ENCODE data around the gene ADAT1. TPM values are rescaled to one million over a fixed set of nuclear protein-coding genes. Genes with fewer than 3 reads are reported as not detected.

Gene ADAT1
- total and polyA plus RNA-seq, 2 of the 8 experiments (the other 6 are each of a cell fraction or from before 2014, with no cell fraction given) = 30.7 to 44.7 TPM

DNA sequence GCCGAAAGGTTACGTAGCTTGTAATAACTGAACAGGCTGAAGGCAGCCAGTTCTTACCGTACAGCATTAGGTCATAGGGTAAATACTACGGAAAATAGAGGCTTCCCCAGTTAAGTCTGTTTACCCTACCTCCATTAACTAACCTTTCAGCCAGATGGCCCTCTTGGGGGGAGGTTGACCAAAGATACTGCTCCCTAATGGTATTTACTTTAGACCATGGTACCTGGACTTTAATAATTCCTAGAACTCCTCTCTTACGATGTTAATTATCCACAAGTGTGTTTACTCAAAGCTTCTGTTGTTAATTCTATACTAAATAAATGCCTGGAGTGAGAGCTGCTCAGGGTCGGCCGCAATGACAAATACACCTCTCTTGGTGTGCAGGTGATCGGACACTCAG is 9.8 kb upstream of the ADAT1 start (continued):
- TF ChIP-seq, protein P1, sequence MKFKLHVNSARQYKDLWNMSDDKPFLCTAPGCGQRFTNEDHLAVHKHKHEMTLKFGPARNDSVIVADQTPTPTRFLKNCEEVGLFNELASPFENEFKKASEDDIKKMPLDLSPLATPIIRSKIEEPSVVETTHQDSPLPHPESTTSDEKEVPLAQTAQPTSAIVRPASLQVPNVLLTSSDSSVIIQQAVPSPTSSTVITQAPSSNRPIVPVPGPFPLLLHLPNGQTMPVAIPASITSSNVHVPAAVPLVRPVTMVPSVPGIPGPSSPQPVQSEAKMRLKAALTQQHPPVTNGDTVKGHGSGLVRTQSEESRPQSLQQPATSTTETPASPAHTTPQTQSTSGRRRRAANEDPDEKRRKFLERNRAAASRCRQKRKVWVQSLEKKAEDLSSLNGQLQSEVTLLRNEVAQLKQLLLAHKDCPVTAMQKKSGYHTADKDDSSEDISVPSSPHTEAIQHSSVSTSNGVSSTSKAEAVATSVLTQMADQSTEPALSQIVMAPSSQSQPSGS (IDR thresholded peaks at IDR 0.05; ENCODE audit: low read length) = no peak
- TF ChIP-seq SP4 (IDR thresholded peaks at IDR 0.05; ENCODE audit: low read length) (no peak), KDM5A (IDR thresholded peaks at IDR 0.05; ENCODE audit: low read length) (no peak)

Data from H1 (cell line).